ENCODE results near the gene MLXIPL.

GRCh38 chr7:73638911-73639310 lies 14.6 kb upstream of the MLXIPL start:
- TF ChIP-seq CTCF (IDR thresholded peaks at IDR 0.05) = no peak
- TF ChIP-seq POLR2A (IDR thresholded peaks at IDR 0.05) = no peak
